ENCODE results near the gene TIFAB.

- TF ChIP-seq CTCF (IDR thresholded peaks at IDR 0.05): no peak
- no peak for TF ChIP-seq POLR2A (IDR thresholded peaks at IDR 0.05; ENCODE audit: low read depth)
Measured at GRCh38 chr5:135444360-135444759, 7.8 kb downstream of the TIFAB start.

All from esophagus muscularis mucosa (tissue), 3 donors.